ENCODE data around the gene IQSEC1. TPM values are rescaled to one million over a fixed set of nuclear protein-coding genes. Genes with fewer than 3 reads are reported as not detected.

IQSEC1 gene
- total RNA-seq, 4 donors from 2014 or later: 24.0 to 43.0 (median 31.8) TPM

- intact Hi-C loops (cut with DNase I; ENCODE audit: low total_unique reads): no loop called here
- TF ChIP-seq, protein P1, sequence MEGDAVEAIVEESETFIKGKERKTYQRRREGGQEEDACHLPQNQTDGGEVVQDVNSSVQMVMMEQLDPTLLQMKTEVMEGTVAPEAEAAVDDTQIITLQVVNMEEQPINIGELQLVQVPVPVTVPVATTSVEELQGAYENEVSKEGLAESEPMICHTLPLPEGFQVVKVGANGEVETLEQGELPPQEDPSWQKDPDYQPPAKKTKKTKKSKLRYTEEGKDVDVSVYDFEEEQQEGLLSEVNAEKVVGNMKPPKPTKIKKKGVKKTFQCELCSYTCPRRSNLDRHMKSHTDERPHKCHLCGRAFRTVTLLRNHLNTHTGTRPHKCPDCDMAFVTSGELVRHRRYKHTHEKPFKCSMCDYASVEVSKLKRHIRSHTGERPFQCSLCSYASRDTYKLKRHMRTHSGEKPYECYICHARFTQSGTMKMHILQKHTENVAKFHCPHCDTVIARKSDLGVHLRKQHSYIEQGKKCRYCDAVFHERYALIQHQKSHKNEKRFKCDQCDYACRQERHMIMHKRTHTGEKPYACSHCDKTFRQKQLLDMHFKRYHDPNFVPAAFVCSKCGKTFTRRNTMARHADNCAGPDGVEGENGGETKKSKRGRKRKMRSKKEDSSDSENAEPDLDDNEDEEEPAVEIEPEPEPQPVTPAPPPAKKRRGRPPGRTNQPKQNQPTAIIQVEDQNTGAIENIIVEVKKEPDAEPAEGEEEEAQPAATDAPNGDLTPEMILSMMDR (IDR thresholded peaks at IDR 0.05): no peak
- no peak for TF ChIP-seq POLR2A (IDR thresholded peaks at IDR 0.05)
- no peak for TF ChIP-seq POLR2AphosphoS5 (IDR thresholded peaks at IDR 0.05)
- TF ChIP-seq EP300 (IDR thresholded peaks at IDR 0.05; ENCODE audit: low read depth): no peak
- peaks cover 0 to 7% (median 1%) of the 10 kb centered on the region in 4 donors for H3K36me3 ChIP-seq
- in situ Hi-C loops (cut with MboI; ENCODE audit: low pct_ligation_motif_present in 1 of 4, low pct_unique_long_range_greater_than_20kb in 1 of 4, low sequenced_read_pairs in 3 of 4): no loop called here
- H3K4me1 ChIP-seq: peaks cover 6 to 11% (median 9%) of the 10 kb centered on the region in 4 donors
- H3K9me3 ChIP-seq: no peaks in the 10 kb centered on the region
- 100% methylated on average over 2 of the region's 6 CpGs; no CpG with 5 or more reads in 1 of the 2 donors for WGBS, 2 donors (ENCODE audit: low coverage in 1 of 2)
- no peak for DNase-seq
- no peak overlapping the region for H3K27ac ChIP-seq
- no peaks in the 10 kb centered on the region for H3K27me3 ChIP-seq
- no peak overlapping the region for H3K4me3 ChIP-seq
These were observed 132.4 kb downstream of the IQSEC1 start for GRCh38 chr3:12940854-12941253.

DNA sequence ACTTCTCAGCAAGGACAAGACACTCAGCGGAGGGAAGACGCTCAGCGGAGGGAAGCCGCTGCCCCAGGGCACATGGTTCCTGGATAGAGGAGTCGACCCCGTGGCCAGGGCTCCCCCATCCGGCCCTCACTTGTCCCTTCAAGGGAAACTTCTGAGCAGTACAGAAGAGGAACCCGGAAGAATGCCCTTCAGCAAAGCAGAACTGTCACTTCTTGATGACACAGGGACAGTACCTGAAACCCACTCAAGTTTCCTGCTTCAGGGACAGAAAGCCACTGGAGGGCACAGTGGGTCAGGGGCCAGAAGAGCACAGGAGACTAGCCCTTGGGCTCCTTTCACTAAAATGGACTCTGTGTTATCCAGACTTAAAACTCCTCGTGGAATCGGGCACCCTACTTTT lies 134.1 kb downstream of the IQSEC1 start:
- Histone ChIP-seq H3K9me3 (no peaks in the 10 kb centered on the region), H3K27me3 (no peaks in the 10 kb centered on the region), H3K36me3 (peaks cover 0 to 14% (median 4%) of the 10 kb centered on the region in 4 donors), H3K4me1 (peaks cover 6 to 21% (median 20%) of the 10 kb centered on the region in 4 donors), H3K27ac (peak overlapping the region in 3 of 4 donors; percentile 25 to 57 (median 47)), H3K4me3 (no peak overlapping the region)
- no peak for TF ChIP-seq POLR2AphosphoS5 (IDR thresholded peaks at IDR 0.05)
- TF ChIP-seq POLR2A (IDR thresholded peaks at IDR 0.05): no peak
- TF ChIP-seq, protein P1 (IDR thresholded peaks at IDR 0.05): no peak
- intact Hi-C loops (cut with DNase I; ENCODE audit: low total_unique reads): loop anchor here (10.0 kb wide), 1 partner anchor 46 kb away; no protein-coding TSS in a partner anchor
- in situ Hi-C loops (cut with MboI; ENCODE audit: low pct_ligation_motif_present in 1 of 4, low pct_unique_long_range_greater_than_20kb in 1 of 4, low sequenced_read_pairs in 3 of 4): no loop called here
- DNase-seq: no peak
- 88 to 92% methylated on average over 2 to 10 of the region's 10 CpGs for WGBS, 2 donors (ENCODE audit: low coverage in 1 of 2)

- DNase-seq: no peak
- intact Hi-C loops (cut with DNase I; ENCODE audit: low total_unique reads): loop anchor here (10.0 kb wide), 1 partner anchor 47 kb away; no protein-coding TSS in a partner anchor
- no peaks in the 10 kb centered on the region for H3K9me3 ChIP-seq
- TF ChIP-seq POLR2AphosphoS5 (IDR thresholded peaks at IDR 0.05): no peak
- TF ChIP-seq, protein P1 (IDR thresholded peaks at IDR 0.05): no peak
- no peak for TF ChIP-seq EP300 (IDR thresholded peaks at IDR 0.05; ENCODE audit: low read depth)
- TF ChIP-seq POLR2A (IDR thresholded peaks at IDR 0.05): no peak
- peaks cover 6 to 24% (median 21%) of the 10 kb centered on the region in 4 donors for H3K4me1 ChIP-seq
- in situ Hi-C loops (cut with MboI; ENCODE audit: low pct_ligation_motif_present in 1 of 4, low pct_unique_long_range_greater_than_20kb in 1 of 4, low sequenced_read_pairs in 3 of 4): no loop called here
- WGBS, 2 donors (ENCODE audit: low coverage in 1 of 2): 33 to 70% methylated on average over 1 to 10 of the region's 10 CpGs
- H3K27ac ChIP-seq: peak overlapping the region in 3 of 4 donors; percentile 25 to 57 (median 47)
- H3K4me3 ChIP-seq: no peak overlapping the region
- no peaks in the 10 kb centered on the region for H3K27me3 ChIP-seq
- H3K36me3 ChIP-seq: peaks cover 0 to 14% (median 4%) of the 10 kb centered on the region in 4 donors
These were observed 134.9 kb downstream of the IQSEC1 start for GRCh38 chr3:12938258-12938711.

DNA sequence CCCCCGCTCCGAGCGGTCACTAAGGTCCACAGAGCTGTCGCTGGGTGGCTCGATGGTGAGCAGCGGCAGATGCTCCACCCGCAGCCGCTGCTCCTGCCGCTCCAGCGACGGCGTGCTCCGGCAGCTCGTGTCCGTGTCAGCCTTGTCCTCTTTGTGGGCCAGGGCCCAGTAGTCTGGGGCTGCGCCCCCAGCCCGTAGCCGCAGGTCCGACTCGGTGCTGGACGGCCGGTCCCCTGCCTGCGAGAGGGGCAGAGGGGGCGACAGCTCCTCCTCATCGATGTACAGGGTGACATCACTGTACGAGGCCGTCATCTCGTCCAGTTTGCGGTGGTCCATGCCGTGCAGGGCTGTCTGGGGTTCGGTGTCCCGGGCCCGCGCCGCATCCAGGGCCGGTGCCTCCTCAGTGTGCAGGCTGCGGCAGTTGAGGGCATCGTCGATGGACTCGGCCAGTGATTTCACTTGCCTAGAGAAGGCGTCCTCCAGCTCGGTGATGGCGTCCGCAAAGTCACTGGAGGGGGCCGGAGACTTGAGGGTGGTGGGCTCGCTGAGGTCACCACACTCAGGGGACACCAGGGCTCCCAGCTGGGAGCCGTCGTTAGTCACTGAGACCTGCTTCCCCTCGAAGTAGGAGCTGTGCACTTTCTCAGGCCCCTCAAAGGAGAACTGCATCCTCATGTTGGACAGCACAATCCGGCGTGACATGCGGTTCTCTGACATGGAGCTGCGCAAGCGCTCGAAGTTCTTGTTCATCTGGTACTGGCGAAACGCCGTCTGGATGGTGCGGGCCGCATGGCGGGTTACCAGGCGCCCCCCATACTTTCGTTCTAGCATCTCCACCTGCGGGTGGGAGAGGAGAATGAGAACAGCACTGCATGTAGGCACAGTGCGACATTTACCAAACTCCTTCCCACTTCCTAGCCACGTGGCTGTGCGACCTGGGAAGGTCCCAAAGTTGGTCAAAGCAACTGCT lies 137.1 kb downstream of the IQSEC1 start:
- peaks cover 0 to 14% (median 4%) of the 10 kb centered on the region in 4 donors for H3K36me3 ChIP-seq
- no peak for DNase-seq
- in situ Hi-C loops (cut with MboI; ENCODE audit: low pct_ligation_motif_present in 1 of 4, low pct_unique_long_range_greater_than_20kb in 1 of 4, low sequenced_read_pairs in 3 of 4) (no loop called here), intact Hi-C loops (cut with DNase I; ENCODE audit: low total_unique reads) (loop anchor here (10.0 kb wide), 1 partner anchor 49 kb away; no protein-coding TSS in a partner anchor)
- TF ChIP-seq POLR2AphosphoS5 (IDR thresholded peaks at IDR 0.05) (no peak), EP300 (IDR thresholded peaks at IDR 0.05; ENCODE audit: low read depth) (no peak), POLR2A (IDR thresholded peaks at IDR 0.05) (no peak)
- TF ChIP-seq, protein P1 (IDR thresholded peaks at IDR 0.05): no peak
- H3K27me3 ChIP-seq: no peaks in the 10 kb centered on the region
- no peak overlapping the region for H3K27ac ChIP-seq
- peaks cover 6 to 25% (median 23%) of the 10 kb centered on the region in 4 donors for H3K4me1 ChIP-seq
- no peak overlapping the region for H3K4me3 ChIP-seq
- no peaks in the 10 kb centered on the region for H3K9me3 ChIP-seq
- 96 to 98% methylated on average over 14 to 65 of the region's 67 CpGs for WGBS, 2 donors (ENCODE audit: low coverage in 1 of 2)

Data from transverse colon (tissue), 4 donors.